Heart left ventricle (tissue), 16 donors: ENCODE measurements around the gene CCDC88A. TPM values are rescaled to one million over a fixed set of nuclear protein-coding genes. Genes with fewer than 3 reads are reported as not detected.

ENCODE experiments used
- ATAC-seq, 4 donors: fragments of 200-7000 bp; cut with Tn5 transposase; one replicate each; pipeline ENCODE4 v1.9.1; 2020 to 2022; ENCODE audit warnings: moderate library complexity in 4 of 4, mild to moderate bottlenecking in 3 of 4, moderate number of reproducible peaks in 1 of 4
- DNase-seq, 5 donors: peaks; one replicate each; pipeline ENCODE4 v3.0.0-alpha.2; 2020
- H3K27ac ChIP-seq, 12 donors: fragments of 200-600 bp; sonication (generic) in 4 of 12; one replicate each; pipeline versions ENCODE4 v1.5.0 to v1.8.0; 2016 to 2022; ENCODE audit warnings: mild to moderate bottlenecking in 2 of 12
- H3K27me3 ChIP-seq, 9 donors: fragments of 200-600 bp; sonication (generic) in 2 of 9; one replicate each; pipeline versions ENCODE4 v1.5.1 to v1.8.0; 2016 to 2022; ENCODE audit warnings: mild to moderate bottlenecking in 3 of 9
- H3K36me3 ChIP-seq, 9 donors: fragments of 200-600 bp; sonication (generic) in 2 of 9; one replicate each; pipeline versions ENCODE4 v1.5.0 to v1.8.0; 2018 to 2022; ENCODE audit warnings: mild to moderate bottlenecking in 2 of 9
- H3K4me1 ChIP-seq, 12 donors: fragments of 200-600 bp; sonication (generic) in 4 of 12; one replicate each; pipeline versions ENCODE4 v1.5.0 to v1.8.0; 2016 to 2022; ENCODE audit warnings: mild to moderate bottlenecking in 3 of 12
- H3K4me3 ChIP-seq, 12 donors: fragments of 200-600 bp; sonication (generic) in 4 of 12; one replicate each; pipeline versions ENCODE4 v1.5.0 to v1.8.0; 2017 to 2022; ENCODE audit warnings: mild to moderate bottlenecking in 9 of 12, moderate library complexity in 4 of 12
- H3K9me3 ChIP-seq, 12 donors: fragments of 200-600 bp; sonication (generic) in 4 of 12; one replicate each; pipeline versions ENCODE4 v1.5.0 to v1.8.0; 2016 to 2022; ENCODE audit warnings: mild to moderate bottlenecking in 1 of 12
- CTCF ChIP-seq, 12 donors: fragments of 200-600 bp; sonication (generic) in 4 of 12; IDR thresholded peaks; one replicate each; pipeline versions ENCODE4 v1.5.0 to v1.8.0; 2018 to 2022; ENCODE audit warnings: antibody characterized with exemption in 12 of 12, mild to moderate bottlenecking in 5 of 12
- POLR2A ChIP-seq, 2 donors: fragments of 450-650 bp; IDR thresholded peaks; one replicate each; pipeline ENCODE4 v1.6.1; 2017; ENCODE audit warnings: antibody characterized with exemption in 2 of 2, mild to moderate bottlenecking in 2 of 2, moderate library complexity in 2 of 2
- WGBS, 4 donors: extraction: QIAGEN DNeasy Blood & Tissue Kit in 2 of 4; methylation state at CpG; one replicate each; pipeline versions ENCODE4 v1.1.5 to v1.1.7; 2013 to 2018; 5-methylcytosine and 5-hydroxymethylcytosine counted together
- intact Hi-C, 10 donors: fragments of 100-400 bp; cut with DNase I; formaldehyde crosslinking; loops; one replicate each; pipeline versions ENCODE4 v1.11.1 to v1.14.2; 2022
- polyA plus RNA-seq, 2 donors: library from polyadenylated mRNA; stranded (reverse); fragments of 200-250 nt; gene quantifications; one replicate each; pipeline ENCODE4 v1.2.3, GENCODE V29; 2013
- total RNA-seq, 9 donors: library from RNA; depleted of rRNA in 2 of 9; stranded (reverse); fragments of >200 nt in 2 of 9; fragmentation: NEBNext Ultra II Directional in 3 of 9; extraction: Animal tissue kit (Norgen Biotek cat#: 25700) in 3 of 9; gene quantifications; one replicate each; pipeline versions ENCODE4 v1.1.0 to v1.2.4, GENCODE V29; 2016 to 2023
- donor health status: ischemic (EF 13 %, LVEDD 7.1; RV severe dilation, severe dysfunction).
- donor health status: healthy with polysubstance abuse.
- donor health status: DM: no; HTN: yes; CAD: no.
- donor health status: DM: no; HTN: no; CAD: no.
- donor health status: ischemic (EF 25% LVEDD 6.9; RV normal size, moderate dysfunction).
- donor health status: ischemic (EF 25% LVEDD 5.7; RV mildly dilated, moderate dysfunction).
- donor health status: healthy.
- donor health status: DM: yes; HTN: yes; CAD: no.
- donor health status: ischemic (EF 35%, LVEDD 5.7; RV mildly dilated, moderate dysfunction).
- donor health status: nonischemic (EF 11% LVEDD 7.7; RV severe dilation, severe dysfunction).
- donor health status: DM: yes; HTN: yes; CAD: no.
- donor health status: PGD.
- donor health status: ischemic (EF 29% LVEDD 5.4; RV normal size, mild dysfunction).
- donor health status: nonischemic (EF 23%, LVEDD 6.1; RV moderate dilation, normal function).

Gene CCDC88A
- total and polyA plus RNA-seq, 11 donors: 10.4 to 53.6 (median 24.4) TPM

- no peak for DNase-seq
- TF ChIP-seq POLR2A (IDR thresholded peaks at IDR 0.05): no peak
- TF ChIP-seq CTCF (IDR thresholded peaks at IDR 0.05): no peak
- no peak for ATAC-seq
- Histone ChIP-seq H3K4me3 (no peak overlapping the region), H3K27me3 (no peaks in the 10 kb centered on the region), H3K4me1 (peaks cover 0 to 10% (median 0%) of the 10 kb centered on the region in 12 donors), H3K36me3 (no peaks in the 10 kb centered on the region), H3K27ac (no peak overlapping the region), H3K9me3 (no peaks in the 10 kb centered on the region)
- WGBS, 4 donors: 73 to 76% (median 73%) methylated on average over 3 of the region's 3 CpGs
- intact Hi-C loops: loop anchor here in 3 of 10 donors (5.0 to 10.0 kb wide), 3 partner anchors 106 to 166 kb away; partner anchors contain the start of gene MTIF2 (in 2 of the 3)
These were observed 10.7 kb upstream of the CCDC88A start for GRCh38 chr2:55430211-55430975.

DNA sequence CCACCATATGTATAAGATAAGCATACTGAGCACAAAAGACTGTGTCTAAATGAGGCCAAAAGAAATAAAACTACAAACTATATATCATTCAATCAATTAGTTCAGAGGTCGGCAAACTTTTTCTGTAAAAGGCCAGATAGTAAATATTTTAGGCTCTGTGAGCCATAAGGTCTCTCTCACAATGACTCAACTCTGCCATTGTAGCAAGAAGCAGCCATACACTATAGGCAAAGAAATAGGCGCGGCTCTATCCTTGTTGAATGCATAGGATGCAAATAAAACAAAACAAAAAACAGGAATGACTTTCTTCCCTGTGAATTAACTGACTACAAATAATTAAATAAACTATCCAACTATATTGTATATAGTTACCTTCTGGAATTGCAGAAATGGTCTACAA lies 8.6 kb upstream of the CCDC88A start:
- intact Hi-C loops: no loop called here
- Histone ChIP-seq H3K9me3 (no peaks in the 10 kb centered on the region), H3K27ac (no peak overlapping the region), H3K4me3 (no peak overlapping the region), H3K36me3 (no peaks in the 10 kb centered on the region), H3K27me3 (no peaks in the 10 kb centered on the region), H3K4me1 (peaks cover 0 to 15% (median 0%) of the 10 kb centered on the region in 12 donors)
- DNase-seq: no peak
- TF ChIP-seq CTCF (IDR thresholded peaks at IDR 0.05) (no peak), POLR2A (IDR thresholded peaks at IDR 0.05) (no peak)
- 95 to 98% (median 97%) methylated on average over 3 of the region's 3 CpGs for WGBS, 4 donors
- no peak for ATAC-seq

DNA sequence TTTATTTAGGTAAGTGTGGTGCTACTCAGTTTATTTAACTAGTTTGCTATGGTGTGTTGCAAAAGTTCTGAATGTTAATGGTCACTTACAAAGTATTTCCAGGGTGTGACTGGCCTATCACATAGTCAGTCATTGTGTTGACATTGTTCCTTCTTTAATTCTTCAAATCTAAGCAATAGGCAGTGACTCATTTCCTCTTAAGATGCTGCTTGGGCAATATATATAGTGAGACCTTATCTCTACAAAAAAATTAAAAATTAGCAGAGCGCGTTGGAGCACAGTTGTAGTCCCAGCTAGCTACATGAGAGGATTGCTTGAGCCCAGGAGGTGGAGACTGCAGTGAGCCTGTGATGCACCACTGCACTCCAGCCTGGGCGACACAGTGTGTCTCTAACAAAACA lies 5.8 kb upstream of the CCDC88A start:
- Histone ChIP-seq H3K27me3 (no peaks in the 10 kb centered on the region), H3K36me3 (no peaks in the 10 kb centered on the region), H3K4me1 (peaks cover 0 to 28% (median 0%) of the 10 kb centered on the region in 12 donors), H3K4me3 (peak overlapping the region in 1 of 12 donors; percentile 16), H3K9me3 (no peaks in the 10 kb centered on the region), H3K27ac (peak overlapping the region in 1 of 12 donors; percentile 50)
- DNase-seq (no peak), ATAC-seq (peak in 3 of 4 donors; percentile 42 to 78 (median 44))
- TF ChIP-seq POLR2A (IDR thresholded peaks at IDR 0.05) (no peak), CTCF (IDR thresholded peaks at IDR 0.05) (no peak)
- intact Hi-C loops: no loop called here
- WGBS, 4 donors: 45 to 61% (median 58%) methylated on average over 3 of the region's 3 CpGs

DNA sequence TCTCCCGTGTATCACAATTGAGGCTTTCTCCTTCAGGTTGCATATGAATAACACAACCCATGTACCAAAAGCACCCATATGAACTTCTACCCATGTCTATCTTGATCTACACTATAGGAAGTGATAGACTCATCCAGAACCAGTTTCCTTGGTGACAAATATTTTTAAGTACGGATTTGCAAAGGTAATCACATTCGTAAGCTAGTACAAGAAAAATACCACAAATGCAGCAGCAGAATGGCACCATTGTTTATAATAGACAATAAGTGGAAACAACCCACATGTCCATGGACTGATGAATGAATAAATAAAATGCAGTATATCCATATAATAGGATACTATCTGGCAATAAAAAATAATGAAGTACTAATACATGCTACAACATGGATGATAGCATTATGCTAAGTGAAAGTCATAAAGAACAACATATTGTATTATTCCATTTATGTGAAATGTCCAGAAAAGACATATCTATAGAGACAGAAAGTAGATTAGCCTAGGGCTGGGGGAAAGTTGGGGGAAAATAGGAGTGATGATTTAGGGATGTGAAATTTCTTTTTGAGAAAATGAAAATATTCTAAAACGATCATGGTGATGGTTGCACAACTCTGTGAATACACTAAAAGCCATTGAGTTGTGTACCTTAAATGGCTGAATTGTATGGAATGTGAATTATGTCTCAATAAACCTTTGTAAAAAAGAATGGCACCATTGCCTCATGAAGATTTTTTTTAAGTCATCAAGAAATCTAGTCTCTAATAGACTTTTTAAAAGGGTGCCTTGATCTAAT lies 3.4 kb upstream of the CCDC88A start:
- no peak for DNase-seq
- H3K27ac ChIP-seq: no peak overlapping the region
- 64 to 74% (median 74%) methylated on average over 4 of the region's 4 CpGs for WGBS, 4 donors
- no peak for ATAC-seq
- intact Hi-C loops: loop anchor here in 4 of 10 donors (5.0 kb wide), 2 partner anchors 94 to 141 kb away; partner anchors contain the start of gene CFAP36 (in 1 of the 4)
- peaks cover 0 to 33% (median 5%) of the 10 kb centered on the region in 12 donors for H3K4me1 ChIP-seq
- no peak overlapping the region for H3K4me3 ChIP-seq
- H3K36me3 ChIP-seq: no peaks in the 10 kb centered on the region
- no peaks in the 10 kb centered on the region for H3K9me3 ChIP-seq
- no peaks in the 10 kb centered on the region for H3K27me3 ChIP-seq
- TF ChIP-seq POLR2A (IDR thresholded peaks at IDR 0.05) (no peak), CTCF (IDR thresholded peaks at IDR 0.05) (no peak)
